Mesodermal cell (in vitro differentiated cells): ENCODE results near the gene SPOP.

Experiments used
- H3K27ac ChIP-seq: 2 replicates; pipeline ENCODE4 v1.7.0; 2013; ENCODE audit warnings: mild to moderate bottlenecking, low read depth, low read length, moderate library complexity; ENCODE audit not compliant: severe bottlenecking
- H3K36me3 ChIP-seq: 2 replicates; pipeline ENCODE4 v1.7.1; 2013; ENCODE audit warnings: mild to moderate bottlenecking, low read length, moderate library complexity; ENCODE audit not compliant: control insufficient read depth, insufficient read depth
- H3K4me1 ChIP-seq: one replicate; pipeline ENCODE4 v1.7.1; 2013; ENCODE audit warnings: mild to moderate bottlenecking, low read length; ENCODE audit not compliant: insufficient read depth, control insufficient read depth, poor library complexity, severe bottlenecking
- H3K4me3 ChIP-seq: 2 replicates; pipeline ENCODE4 v1.7.0; 2013; ENCODE audit warnings: low read length, control low read depth, mild to moderate bottlenecking; ENCODE audit not compliant: insufficient read depth, poor library complexity, severe bottlenecking; ENCODE audit errors: extremely low read depth
- H3K9me3 ChIP-seq: 2 replicates; pipeline ENCODE4 v1.7.1; 2013; ENCODE audit warnings: mild to moderate bottlenecking, low read length, moderate library complexity; ENCODE audit not compliant: control insufficient read depth
- WGBS, 2 experiments: methylation state at CpG; one replicate each; pipeline ENCODE4 v1.1.5; 2013; ENCODE audit warnings: missing lambda C conversion rate in 2 of 2; ENCODE audit not compliant: insufficient coverage in 2 of 2; 5-methylcytosine and 5-hydroxymethylcytosine counted together

The SPOP gene

DNA sequence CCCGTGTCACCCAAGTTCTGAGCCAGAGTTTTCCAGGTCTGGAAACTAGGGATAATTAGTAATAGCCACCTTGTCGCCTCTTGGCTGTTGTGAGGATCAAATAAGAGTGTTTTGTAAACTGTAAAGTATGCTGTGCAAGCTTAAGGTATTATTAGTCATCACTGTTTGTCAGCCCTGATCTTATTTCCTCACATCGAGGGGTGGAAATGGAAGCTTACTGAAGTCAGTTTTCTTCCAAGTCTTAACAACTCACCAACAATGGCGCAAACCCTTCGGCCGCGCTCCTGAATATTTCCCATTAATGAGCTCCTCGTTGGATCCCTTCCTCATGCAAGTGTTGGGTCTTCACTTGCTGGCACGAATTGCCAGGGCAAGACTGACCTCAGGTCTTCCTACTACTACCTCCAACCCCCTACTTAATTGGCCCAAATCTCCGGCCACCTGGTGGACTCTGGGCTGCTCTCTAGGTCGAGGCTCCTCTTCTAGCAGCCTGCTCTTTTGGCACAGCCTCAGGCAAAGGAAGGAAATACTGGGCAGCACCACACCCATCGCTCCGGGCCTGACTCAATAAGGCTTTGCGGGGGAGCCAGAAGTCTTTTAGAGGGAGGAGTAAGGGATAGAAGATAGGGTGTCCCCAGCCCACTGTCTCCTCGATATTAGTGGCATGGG, 30.8 kb upstream of the SPOP start:
- Histone ChIP-seq H3K4me3 (peak overlapping the region; percentile 93), H3K36me3 (peaks cover 36% of the 10 kb centered on the region), H3K27ac (no peak overlapping the region), H3K9me3 (no peaks in the 10 kb centered on the region), H3K4me1 (no peaks in the 10 kb centered on the region)
- WGBS, 2 experiments = 65 to 84% methylated on average over 10 to 13 of the region's 15 CpGs

DNA sequence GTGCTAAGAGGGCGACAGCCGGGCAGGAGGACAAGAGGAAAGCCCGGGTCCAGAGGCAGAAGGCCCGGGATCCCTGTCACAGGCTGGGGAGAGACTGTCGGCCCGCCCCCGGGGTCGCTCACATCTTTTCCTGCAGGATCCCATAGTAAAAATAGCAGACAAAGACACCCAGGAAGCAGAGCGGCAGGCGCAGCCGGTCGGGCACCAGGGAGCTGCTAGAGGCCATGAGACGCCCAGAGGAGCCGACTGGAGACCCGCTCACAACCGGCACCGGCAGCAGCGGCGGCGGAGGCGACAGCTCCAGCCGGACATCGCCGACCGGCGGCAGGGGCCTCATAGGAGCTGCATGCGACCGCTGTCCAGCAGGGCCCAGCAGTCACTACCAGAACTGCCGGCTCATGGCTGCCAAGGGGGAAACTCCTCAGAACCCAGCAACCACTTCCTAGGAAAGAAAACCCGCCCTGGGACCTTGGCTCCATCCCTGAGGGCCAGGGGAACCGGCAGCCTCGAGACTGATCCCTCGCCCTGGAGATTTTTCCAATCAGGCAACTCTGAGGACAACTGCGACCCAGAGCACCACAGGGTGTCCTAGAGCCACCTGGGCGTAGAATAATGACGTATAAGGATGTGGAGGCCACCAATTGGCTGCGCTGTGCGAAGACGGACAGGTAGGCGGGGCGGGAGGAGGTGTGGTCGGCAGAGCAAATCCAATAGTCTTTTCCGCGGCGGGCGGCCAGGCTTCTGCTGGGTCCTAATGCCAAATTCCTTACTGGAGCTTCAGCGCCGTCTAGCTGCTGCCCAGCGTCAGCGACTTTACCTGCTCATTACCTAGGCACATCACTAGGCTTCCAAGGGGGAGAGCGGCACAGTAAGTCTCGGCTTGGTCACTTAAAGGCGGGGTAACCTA, 30.0 kb upstream of the SPOP start, which contains the start of gene SLC35B1:
SLC35B1 (minus strand) TSS at position 357 of the 907 bp plus-strand sequence; CDS start at position 226, 131 bp downstream.
- Histone ChIP-seq H3K4me1 (no peaks in the 10 kb centered on the region), H3K27ac (peak within 1 kb of the TSS; percentile 95), H3K9me3 (no peaks in the 10 kb centered on the region), H3K36me3 (peaks cover 44% of the 10 kb centered on the region), H3K4me3 (peak within 1 kb of the TSS; percentile 93)
- WGBS, 2 experiments = 1% methylated on average over 42 to 52 of the region's 53 CpGs

DNA sequence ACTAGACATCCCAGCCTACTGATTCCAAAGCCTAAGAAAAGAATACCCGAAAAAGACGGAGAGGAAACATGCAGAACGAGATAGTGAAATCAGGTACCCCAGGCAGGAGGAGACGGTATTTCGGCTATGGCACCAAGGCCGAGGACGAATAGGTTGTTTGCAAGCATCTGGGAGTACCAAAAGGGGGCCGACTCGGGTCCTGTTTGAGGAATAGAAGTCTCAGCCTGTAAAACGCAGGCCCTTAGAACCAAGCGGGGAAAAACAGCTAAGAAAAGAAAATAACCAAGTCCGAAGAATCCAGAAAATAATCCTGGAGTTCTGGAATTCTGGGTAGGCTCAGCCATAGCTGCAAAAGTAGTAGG, 29.3 kb upstream of the SPOP start:
- peak overlapping the region; percentile 95 for H3K27ac ChIP-seq
- peaks cover 50% of the 10 kb centered on the region for H3K36me3 ChIP-seq
- 3 to 7% methylated on average over 10 to 12 of the region's 12 CpGs for WGBS, 2 experiments
- H3K4me1 ChIP-seq = no peaks in the 10 kb centered on the region
- H3K4me3 ChIP-seq = peak overlapping the region; percentile 93
- H3K9me3 ChIP-seq = no peaks in the 10 kb centered on the region

DNA sequence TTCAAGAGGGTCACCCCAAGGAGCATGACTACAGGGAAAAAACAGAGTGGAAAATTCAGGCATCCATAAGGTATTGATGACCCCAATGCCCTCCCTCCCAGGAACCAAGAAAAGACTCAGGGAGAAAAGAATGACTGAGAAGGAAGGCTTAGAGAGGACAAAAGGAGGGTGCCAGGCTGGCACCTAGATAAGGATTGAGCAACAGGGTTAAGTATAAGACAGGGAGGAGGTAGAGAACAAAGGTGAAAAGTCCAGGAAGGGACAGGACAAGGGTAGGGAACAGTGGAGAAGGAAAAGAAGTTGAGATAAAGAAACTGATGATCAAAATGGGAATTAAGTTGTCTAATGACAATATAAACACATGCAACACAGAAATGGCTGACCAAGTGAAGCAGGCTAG, 27.4 kb upstream of the SPOP start:
- no peaks in the 10 kb centered on the region for H3K4me1 ChIP-seq
- no peaks in the 10 kb centered on the region for H3K9me3 ChIP-seq
- no peak overlapping the region for H3K4me3 ChIP-seq
- H3K27ac ChIP-seq = no peak overlapping the region
- H3K36me3 ChIP-seq = peaks cover 62% of the 10 kb centered on the region

DNA sequence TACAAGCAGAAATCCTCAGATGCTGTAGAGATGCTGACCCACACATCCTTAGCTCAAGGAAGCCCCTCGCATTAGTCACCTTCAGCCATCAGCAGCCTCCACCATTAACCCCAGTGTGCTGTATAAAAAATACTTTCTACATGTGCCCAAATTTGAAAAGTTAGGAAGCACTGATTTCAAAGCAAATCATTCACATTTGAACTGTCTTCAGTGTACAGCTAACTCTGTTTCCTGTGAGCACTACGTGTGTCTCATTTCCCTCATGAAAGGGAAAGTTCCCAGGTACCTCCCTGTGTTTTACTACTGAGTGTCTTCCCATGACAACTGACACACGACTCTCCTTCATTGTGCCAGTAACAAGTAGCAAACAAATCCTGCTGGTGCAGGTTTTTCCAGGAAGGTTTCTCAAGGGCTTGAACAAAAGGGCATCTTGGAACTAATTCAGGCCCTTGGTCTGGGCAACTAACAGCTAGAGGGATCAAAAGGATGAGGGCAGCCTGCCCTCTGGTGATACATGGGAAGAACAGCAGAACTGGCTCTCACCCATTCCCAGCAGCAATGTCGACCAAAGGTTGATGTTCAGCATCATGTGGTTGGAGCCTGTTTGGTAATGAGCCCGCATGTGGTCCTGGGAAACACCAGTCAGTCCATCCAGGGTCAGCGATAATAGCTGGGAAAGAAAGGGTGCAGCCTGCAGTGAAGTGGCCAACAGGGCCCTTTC, 25.8 kb upstream of the SPOP start:
- WGBS, 2 experiments = 85 to 87% methylated on average over 6 of the region's 6 CpGs
- Histone ChIP-seq H3K4me1 (no peaks in the 10 kb centered on the region), H3K9me3 (no peaks in the 10 kb centered on the region), H3K27ac (no peak overlapping the region), H3K36me3 (peaks cover 67% of the 10 kb centered on the region), H3K4me3 (no peak overlapping the region)

DNA sequence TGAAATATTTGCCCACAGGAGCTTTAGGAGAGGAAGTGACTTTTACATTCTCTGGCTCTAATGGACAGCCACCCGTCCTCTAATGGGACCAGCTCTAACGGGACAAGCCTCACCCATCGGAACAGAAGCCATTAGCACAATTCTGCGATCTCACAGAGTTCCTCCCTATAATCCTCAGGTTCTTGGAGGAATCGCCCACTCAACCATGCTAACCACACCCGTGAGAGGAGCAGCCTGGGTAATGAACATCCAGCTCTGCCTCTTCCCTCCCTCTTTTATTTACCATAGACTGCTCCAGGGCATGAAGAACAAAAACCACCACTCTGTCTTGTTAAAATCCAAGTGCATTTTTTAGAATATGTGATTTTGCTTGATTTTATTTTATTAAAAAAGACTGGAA, 23.1 kb upstream of the SPOP start:
- H3K4me3 ChIP-seq = no peak overlapping the region
- H3K36me3 ChIP-seq = peaks cover 62% of the 10 kb centered on the region
- no peaks in the 10 kb centered on the region for H3K9me3 ChIP-seq
- no peak overlapping the region for H3K27ac ChIP-seq
- 96% methylated on average over 5 to 6 of the region's 6 CpGs for WGBS, 2 experiments
- H3K4me1 ChIP-seq = no peaks in the 10 kb centered on the region

DNA sequence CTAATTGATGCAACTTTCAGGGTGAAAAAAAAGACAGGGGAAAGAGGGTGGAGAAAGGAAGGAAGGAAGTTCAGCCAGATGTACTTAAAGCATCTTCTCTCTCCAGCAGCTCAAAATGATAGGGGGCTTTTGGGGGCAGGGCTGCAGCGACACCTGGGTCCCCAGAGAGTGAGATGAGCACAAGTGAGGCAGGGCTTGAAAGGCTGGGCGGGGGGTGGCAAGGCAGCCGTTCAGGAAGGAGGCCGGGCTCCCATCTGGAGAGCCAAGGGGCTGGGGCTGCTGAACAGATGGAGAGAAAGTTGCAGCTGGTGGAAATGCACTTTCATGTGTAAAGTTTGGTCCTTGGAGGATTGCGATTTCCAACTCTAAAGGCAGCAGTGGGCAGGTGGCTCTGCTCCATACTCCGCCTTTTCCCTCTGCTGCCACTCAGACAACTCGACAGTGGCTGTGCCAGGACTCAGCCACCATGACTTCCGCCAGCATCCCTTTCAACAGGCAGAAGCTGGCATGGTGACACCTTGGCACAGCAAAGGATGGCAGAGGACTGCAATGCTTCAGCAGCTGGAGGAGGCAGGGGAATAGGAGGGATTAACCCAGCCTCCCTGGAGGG, 22.2 kb upstream of the SPOP start:
- no peaks in the 10 kb centered on the region for H3K4me1 ChIP-seq
- H3K4me3 ChIP-seq = no peak overlapping the region
- peaks cover 53% of the 10 kb centered on the region for H3K36me3 ChIP-seq
- no peak overlapping the region for H3K27ac ChIP-seq
- H3K9me3 ChIP-seq = no peaks in the 10 kb centered on the region
- WGBS, 2 experiments = 93 to 100% methylated on average over 6 to 7 of the region's 8 CpGs

DNA sequence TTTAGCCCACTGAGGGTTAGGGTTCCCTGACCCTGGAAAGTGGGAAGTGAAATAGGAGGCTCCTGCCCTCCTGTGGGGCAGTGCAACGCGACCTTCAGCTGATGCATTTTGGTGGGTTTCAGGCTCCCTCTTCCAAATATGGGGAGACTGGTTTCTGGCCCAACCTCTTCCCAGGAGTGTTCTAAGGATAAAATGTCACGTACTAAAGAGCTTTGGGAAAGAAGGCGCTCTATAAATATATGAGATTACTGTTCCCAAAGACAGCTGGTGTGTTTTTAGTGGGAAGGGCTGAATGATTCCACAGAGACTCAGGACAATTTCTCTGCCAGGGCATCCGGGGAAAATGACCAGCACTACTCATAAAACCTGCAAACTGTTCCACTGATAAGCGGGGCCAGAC, 20.1 kb upstream of the SPOP start:
- Histone ChIP-seq H3K36me3 (peaks cover 32% of the 10 kb centered on the region), H3K27ac (no peak overlapping the region), H3K4me3 (no peak overlapping the region), H3K9me3 (no peaks in the 10 kb centered on the region), H3K4me1 (peaks cover 2% of the 10 kb centered on the region)
- WGBS, 2 experiments = 67 to 82% methylated on average over 5 to 6 of the region's 6 CpGs

DNA sequence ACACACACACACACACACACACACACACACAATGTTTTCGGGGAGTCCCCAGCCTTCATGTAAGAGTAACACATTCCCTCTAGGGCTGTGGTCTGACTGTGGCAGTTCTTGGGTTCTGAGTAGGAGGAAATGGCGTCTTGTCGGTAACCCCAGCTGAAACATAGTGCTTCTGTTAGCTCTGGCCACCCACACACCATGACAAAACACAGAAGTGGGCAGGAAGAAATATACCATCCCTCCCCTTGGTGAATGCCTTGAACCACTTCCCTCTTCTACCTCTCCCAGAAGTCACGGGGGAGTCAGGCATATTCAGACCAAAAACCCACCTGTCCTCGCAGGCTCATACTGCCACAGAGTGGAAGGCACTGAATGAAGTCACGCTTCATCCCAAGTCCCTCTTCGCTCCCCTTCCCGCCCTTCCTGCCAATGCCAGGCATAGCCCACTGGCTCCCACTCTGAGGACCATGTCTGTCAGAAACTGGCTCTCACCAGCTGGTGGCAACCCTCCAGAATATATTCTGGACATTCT, 18.4 kb upstream of the SPOP start:
- 83 to 92% methylated on average over 6 to 7 of the region's 8 CpGs for WGBS, 2 experiments
- peaks cover 4% of the 10 kb centered on the region for H3K4me1 ChIP-seq
- H3K4me3 ChIP-seq = no peak overlapping the region
- H3K9me3 ChIP-seq = no peaks in the 10 kb centered on the region
- no peak overlapping the region for H3K27ac ChIP-seq
- H3K36me3 ChIP-seq = peaks cover 15% of the 10 kb centered on the region

DNA sequence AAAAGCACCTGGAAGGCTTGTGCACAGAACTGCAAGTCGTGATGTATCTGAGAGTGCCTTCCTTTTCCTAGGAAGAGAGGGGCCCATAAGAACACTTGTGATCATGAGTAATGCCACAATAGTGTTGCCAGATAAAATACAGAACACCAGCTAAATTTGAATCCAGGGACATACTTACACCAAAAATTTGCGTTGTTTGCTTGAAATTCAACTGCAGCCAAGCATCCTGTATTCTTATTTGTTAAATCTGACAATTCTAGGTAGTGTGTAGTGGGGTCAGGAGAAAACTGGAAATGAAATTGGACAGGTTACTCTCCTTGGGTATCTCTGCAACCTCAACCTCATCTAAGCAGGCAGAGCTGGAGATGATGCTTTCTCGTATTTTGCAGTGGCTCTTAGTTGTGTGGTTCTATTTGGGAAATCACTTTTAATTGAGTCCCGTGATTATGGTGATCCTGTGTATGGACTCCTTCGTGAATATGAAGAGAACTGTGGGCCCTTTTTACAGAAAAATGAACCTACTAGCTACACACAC, 17.9 kb upstream of the SPOP start:
- no peaks in the 10 kb centered on the region for H3K9me3 ChIP-seq
- peaks cover 4% of the 10 kb centered on the region for H3K4me1 ChIP-seq
- peaks cover 10% of the 10 kb centered on the region for H3K36me3 ChIP-seq
- 25 to 50% methylated on average over 1 to 2 of the region's 5 CpGs for WGBS, 2 experiments
- H3K4me3 ChIP-seq = no peak overlapping the region
- no peak overlapping the region for H3K27ac ChIP-seq
